Measurements from ENCODE around the gene GALK2. TPM values are rescaled to one million over a fixed set of nuclear protein-coding genes. Genes with fewer than 3 reads are reported as not detected.
"Not testable (repeated sequence)": the region's sequence is repeated elsewhere in the genome, so short reads cannot be mapped to it uniquely, and the experiment has no call there.

Gene GALK2
- total and polyA plus RNA-seq, 2 of the 4 experiments (the other 2 are of a cell fraction) = 27.0 to 63.6 TPM

- TF ChIP-seq RCOR1 (IDR thresholded peaks at IDR 0.05; ENCODE audit: insufficient replicate concordance, low read length) (no peak), MAZ (IDR thresholded peaks at IDR 0.05; ENCODE audit: borderline replicate concordance, low read depth, low read length) (no peak)
These were observed 86.1 kb downstream of the GALK2 start (continued) for GRCh38 chr15:49255966-49256759.

- H2BK20ac ChIP-seq (ENCODE audit: low read depth, low read length); dilution Hi-C loops (cut with HindIII; ENCODE audit: low sequenced_read_pairs, unreplicated experiment); ATAC-seq (ENCODE audit: low read depth); H3K36me3 ChIP-seq (ENCODE audit: control insufficient read depth, insufficient read depth, low read length); H3K4ac ChIP-seq (ENCODE audit: low read depth, low read length); H2BK5ac ChIP-seq (ENCODE audit: low read depth, low read length, poor library complexity, severe bottlenecking); H3K56ac ChIP-seq (ENCODE audit: extremely low read depth, insufficient read depth, low read length); POLR2A ChIA-PET (ENCODE audit: unreplicated experiment); H3K27me3 ChIP-seq (ENCODE audit: control insufficient read depth, insufficient read depth, low read length); H4K91ac ChIP-seq (ENCODE audit: insufficient read depth, low read depth, low read length); H3K9me3 ChIP-seq (ENCODE audit: control insufficient read depth, insufficient read depth, low read length); H2AK9ac ChIP-seq (replicated peaks; ENCODE audit: low read depth, low read length, poor library complexity); H4K5ac ChIP-seq (ENCODE audit: low read depth, low read length); in situ Hi-C loops (cut with MboI; ENCODE audit: low sequenced_read_pairs); H3K27ac ChIP-seq (ENCODE audit: insufficient read depth, low read length); H2BK120ac ChIP-seq (ENCODE audit: low read depth, low read length); BruUV-seq (replicated peaks); H3K4me1 ChIP-seq (ENCODE audit: control insufficient read depth, insufficient read depth, low read length); intact Hi-C loops (cut with micrococcal nuclease); H2AFZ ChIP-seq (replicated peaks; ENCODE audit: low read length, poor library complexity); H3K14ac ChIP-seq (replicated peaks; ENCODE audit: low read depth, low read length); CTCF ChIA-PET; H3K9me1 ChIP-seq (ENCODE audit: insufficient read depth, low read length); H2BK15ac ChIP-seq (ENCODE audit: low read depth, low read length); DNase-seq; H3K4me3 ChIP-seq (ENCODE audit: insufficient read depth, low read depth, low read length); H2AK5ac ChIP-seq (ENCODE audit: low read depth, low read length); H4K8ac ChIP-seq (ENCODE audit: low read depth in 2 of 2, low read length in 2 of 2); H3K23ac ChIP-seq (ENCODE audit: low read depth, low read length); H4K20me1 ChIP-seq (ENCODE audit: insufficient read depth, low read length); H3K4me2 ChIP-seq (ENCODE audit: low read depth, low read length); H3K9ac ChIP-seq (ENCODE audit: low read depth, low read length); H3K18ac ChIP-seq (ENCODE audit: low read depth, low read length): not testable (repeated sequence)
- peaks cover 6 to 15% of the 10 kb centered on the region in 2 experiments; a peak in 2 of 4 replicates for H3K79me1 ChIP-seq (ENCODE audit: low read depth in 1 of 2, low read length in 2 of 2)
- WGBS, 2 experiments (ENCODE audit: extremely low coverage in 2 of 2, insufficient read length in 1 of 2) = 96% methylated on average over 5 of the region's 12 CpGs; no CpG with 5 or more reads in 1 of the 2 experiments
These were observed 95.1 kb downstream of the GALK2 start for GRCh38 chr15:49265117-49265516.
